IPS-18a (cell line): ENCODE data around the gene MITD1.
"Not testable (repeated sequence)": the region's sequence is repeated elsewhere in the genome, so short reads cannot be mapped to it uniquely, and the experiment has no call there.

Source experiments
- H3K27ac ChIP-seq: one replicate; pipeline ENCODE4 v1.5.1; 2013; ENCODE audit warnings: low read length
- H3K27me3 ChIP-seq: one replicate; pipeline ENCODE4 v1.6.1; 2013; ENCODE audit warnings: mild to moderate bottlenecking, low read length; ENCODE audit not compliant: control insufficient read depth, insufficient read depth
- H3K36me3 ChIP-seq: one replicate; pipeline ENCODE4 v1.6.1; 2013; ENCODE audit warnings: low read depth, low read length; ENCODE audit not compliant: control insufficient read depth
- H3K4me1 ChIP-seq: one replicate; pipeline ENCODE4 v1.6.1; 2013; ENCODE audit warnings: low read depth, low read length; ENCODE audit not compliant: control insufficient read depth
- H3K4me3 ChIP-seq: one replicate; pipeline ENCODE4 v1.5.1; 2013; ENCODE audit warnings: low read length
- H3K9ac ChIP-seq: one replicate; pipeline ENCODE4 v1.6.1; 2013; ENCODE audit warnings: mild to moderate bottlenecking, low read length, moderate library complexity
- H3K9me3 ChIP-seq: one replicate; pipeline ENCODE4 v1.6.1; 2013; ENCODE audit warnings: low read depth, low read length; ENCODE audit not compliant: control insufficient read depth

MITD1 gene

DNA sequence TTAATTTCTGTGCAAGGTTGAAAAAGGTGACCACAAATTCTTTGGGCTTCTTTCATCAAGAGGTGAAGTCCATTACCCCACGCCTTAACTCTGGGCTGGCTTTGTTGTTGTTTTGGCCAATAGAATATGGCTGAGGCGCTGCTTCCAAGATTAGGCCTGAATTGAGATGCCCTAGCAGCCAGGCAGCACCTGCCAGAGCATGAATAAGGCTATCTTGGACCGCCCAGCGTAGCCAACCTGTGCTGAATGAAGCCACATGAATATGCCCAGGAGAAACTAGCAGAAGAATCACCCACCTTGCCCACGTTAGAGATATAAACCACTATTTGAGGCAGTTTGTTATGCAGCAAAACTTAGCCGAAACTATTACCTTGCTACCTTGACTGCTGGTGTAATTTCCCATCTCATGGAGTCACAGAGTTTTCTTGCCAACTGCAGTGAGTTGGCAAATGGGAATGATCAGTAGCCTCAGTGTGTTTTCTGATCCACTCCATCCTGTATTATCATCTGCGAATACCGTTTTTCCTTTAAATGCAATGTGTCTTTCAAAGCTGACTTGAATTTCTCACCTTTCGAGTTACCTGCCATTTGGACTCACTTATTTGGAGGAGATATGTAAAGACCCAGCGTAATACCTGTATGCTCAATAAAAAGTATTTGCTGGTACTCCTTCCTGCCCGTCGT lies 26.8 kb downstream of the MITD1 start:
- Histone ChIP-seq H3K27ac (peak overlapping the region; percentile 37), H3K27me3 (no peaks in the 10 kb centered on the region), H3K4me1 (peaks cover 9% of the 10 kb centered on the region), H3K36me3 (no peaks in the 10 kb centered on the region), H3K4me3 (peak overlapping the region; percentile 83), H3K9me3 (no peaks in the 10 kb centered on the region), H3K9ac (peak overlapping the region; percentile 78)

DNA sequence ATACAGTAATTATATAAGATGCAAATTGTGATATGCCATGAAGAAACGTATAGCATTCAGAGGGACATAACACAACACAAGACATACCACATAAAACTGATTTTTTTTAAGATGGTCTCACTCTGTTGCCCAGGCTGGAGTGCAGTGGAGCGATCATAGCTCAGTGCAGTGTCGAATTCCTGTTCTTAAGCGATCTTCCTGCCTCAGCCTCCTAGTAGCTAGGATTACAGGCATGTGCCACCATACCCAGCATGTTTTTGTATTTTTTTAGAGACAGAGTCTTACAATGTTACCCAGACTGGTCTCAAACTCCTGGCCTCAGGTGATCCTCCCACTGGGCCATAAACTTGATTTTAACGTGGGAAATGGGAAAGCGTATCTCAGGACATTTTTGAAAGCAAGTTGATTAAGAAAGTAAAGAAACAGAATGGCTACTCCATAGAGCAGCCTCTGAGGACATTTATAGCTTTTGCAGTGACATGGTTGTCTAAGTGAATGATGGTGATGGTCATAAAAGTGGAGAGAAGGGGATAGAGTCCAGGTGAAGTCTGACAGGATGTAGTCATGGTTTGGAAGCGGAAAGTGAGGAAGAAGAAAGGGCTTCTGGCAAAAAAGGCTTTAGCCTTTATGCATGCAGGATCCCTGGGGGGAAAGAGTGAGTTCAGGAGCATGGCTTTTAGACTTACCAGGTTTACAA lies 28.5 kb downstream of the MITD1 start:
- H3K9ac ChIP-seq, result no peak overlapping the region
- H3K36me3 ChIP-seq, result no peaks in the 10 kb centered on the region
- peaks cover 9% of the 10 kb centered on the region for H3K4me1 ChIP-seq

DNA sequence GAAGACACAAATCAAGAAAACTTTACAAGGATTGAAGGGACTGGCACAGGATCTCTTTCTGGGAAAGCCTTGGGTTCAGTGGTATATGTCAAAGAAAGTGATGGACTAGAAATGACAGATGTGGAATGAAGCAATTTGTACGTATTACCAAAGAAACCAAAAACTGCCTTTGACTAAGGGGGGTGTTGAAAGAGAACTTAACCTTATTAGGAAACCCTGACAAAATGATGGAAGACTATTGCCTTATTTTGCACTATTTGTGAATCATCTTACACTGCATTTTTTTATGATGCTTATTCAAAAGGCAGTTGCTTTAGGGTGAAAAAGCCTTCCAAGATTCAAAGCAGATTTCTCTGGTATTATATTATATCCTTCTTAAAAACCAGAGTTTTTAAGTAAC lies 30.2 kb downstream of the MITD1 start:
- H3K4me3 ChIP-seq, result no peak overlapping the region
- H3K27me3 ChIP-seq, result no peaks in the 10 kb centered on the region
- H3K36me3 ChIP-seq, result no peaks in the 10 kb centered on the region
- H3K4me1 ChIP-seq, result peaks cover 6% of the 10 kb centered on the region
- H3K27ac ChIP-seq, result no peak overlapping the region
- no peaks in the 10 kb centered on the region for H3K9me3 ChIP-seq
- no peak overlapping the region for H3K9ac ChIP-seq

More for the DNA sequence above, 28.5 kb downstream of the MITD1 start:
- no peak overlapping the region for H3K4me3 ChIP-seq
- no peaks in the 10 kb centered on the region for H3K27me3 ChIP-seq
- no peak overlapping the region for H3K27ac ChIP-seq
- H3K9me3 ChIP-seq, result no peaks in the 10 kb centered on the region

DNA sequence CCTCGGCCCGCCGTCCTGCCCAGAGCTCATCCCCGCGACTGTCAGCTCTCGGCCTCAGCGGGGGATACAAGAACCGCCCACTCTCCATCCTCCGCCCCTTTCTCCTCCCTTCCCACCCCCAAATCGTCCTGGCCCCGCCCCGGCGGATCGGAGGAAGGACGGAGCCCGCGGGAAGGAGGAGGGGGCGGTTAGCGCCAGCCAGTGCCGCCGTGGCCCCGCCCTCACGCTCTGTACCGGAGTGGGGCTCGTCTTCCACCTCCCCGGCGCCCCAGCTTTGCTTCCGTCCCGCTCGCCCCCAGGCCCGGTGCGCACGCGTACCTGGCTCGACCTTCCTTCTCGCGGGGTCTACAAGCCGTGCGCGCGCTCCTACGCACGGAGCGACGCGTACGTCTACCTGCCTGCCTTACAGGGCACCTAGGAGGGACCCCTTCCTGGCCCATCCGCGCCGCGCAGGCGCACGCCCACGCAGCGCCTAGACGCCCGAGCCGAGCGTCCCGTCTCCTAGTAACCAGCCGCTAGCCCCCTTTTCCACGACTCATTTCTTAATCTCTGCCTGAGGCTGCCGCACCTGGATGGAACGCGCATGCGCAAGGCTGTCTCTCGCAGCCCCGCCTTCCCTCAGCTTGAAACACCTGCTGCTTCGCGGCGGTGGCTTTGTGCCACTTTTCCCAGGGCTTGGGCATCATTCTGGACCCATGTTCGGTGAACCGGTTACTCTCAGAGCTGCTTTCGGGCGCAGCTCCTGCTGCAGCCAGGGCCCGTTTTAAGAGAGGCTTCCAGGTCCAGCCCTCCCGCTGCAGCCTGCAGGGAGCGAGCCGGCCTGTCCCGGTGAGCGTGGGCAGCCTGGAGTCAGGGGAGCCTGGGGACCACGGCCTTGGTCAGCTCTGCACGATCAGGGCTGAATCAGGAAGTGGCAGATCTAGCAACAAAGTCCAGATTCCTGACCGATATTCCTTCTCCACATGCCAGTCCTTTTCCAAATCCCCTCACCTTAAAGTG lies 39.4 kb downstream of the MITD1 start, which contains the start of gene C2orf15:
TSS of gene C2orf15 (plus strand) at position 598 of the 999 bp plus-strand sequence. CDS start 8,852 bp downstream, outside the sequence.
- H3K27ac ChIP-seq, result no peak within 1 kb of the TSS

DNA sequence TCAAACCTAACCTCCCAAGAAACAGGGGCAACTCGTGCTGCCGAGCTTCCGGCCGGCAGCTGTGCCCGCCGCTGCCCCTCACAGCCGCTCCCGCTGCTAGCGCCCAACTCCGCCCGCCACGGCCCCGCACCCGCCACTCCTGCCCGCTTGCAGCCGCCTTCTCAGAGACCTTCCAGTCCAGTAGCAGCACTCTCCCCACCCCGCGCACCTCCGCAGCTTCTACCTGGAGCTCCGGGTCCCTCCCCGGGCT lies 40.1 kb downstream of the MITD1 start:
- peaks cover 3% of the 10 kb centered on the region for H3K9me3 ChIP-seq
- peak overlapping the region; percentile 57 for H3K9ac ChIP-seq
- H3K27me3 ChIP-seq, result peaks cover 15% of the 10 kb centered on the region
- H3K4me3 ChIP-seq, result peak overlapping the region; percentile 93
- no peaks in the 10 kb centered on the region for H3K36me3 ChIP-seq
- peaks cover 15% of the 10 kb centered on the region for H3K4me1 ChIP-seq
- no peak overlapping the region for H3K27ac ChIP-seq

More for the DNA sequence above, 39.4 kb downstream of the MITD1 start, which contains the start of gene C2orf15:
- Histone ChIP-seq H3K9ac (peak within 1 kb of the TSS; percentile 57), H3K4me1 (peaks cover 15% of the 10 kb centered on the region), H3K9me3 (no peaks in the 10 kb centered on the region), H3K4me3 (peak within 1 kb of the TSS; percentile 93), H3K36me3 (no peaks in the 10 kb centered on the region), H3K27me3 (peaks cover 15% of the 10 kb centered on the region)

DNA sequence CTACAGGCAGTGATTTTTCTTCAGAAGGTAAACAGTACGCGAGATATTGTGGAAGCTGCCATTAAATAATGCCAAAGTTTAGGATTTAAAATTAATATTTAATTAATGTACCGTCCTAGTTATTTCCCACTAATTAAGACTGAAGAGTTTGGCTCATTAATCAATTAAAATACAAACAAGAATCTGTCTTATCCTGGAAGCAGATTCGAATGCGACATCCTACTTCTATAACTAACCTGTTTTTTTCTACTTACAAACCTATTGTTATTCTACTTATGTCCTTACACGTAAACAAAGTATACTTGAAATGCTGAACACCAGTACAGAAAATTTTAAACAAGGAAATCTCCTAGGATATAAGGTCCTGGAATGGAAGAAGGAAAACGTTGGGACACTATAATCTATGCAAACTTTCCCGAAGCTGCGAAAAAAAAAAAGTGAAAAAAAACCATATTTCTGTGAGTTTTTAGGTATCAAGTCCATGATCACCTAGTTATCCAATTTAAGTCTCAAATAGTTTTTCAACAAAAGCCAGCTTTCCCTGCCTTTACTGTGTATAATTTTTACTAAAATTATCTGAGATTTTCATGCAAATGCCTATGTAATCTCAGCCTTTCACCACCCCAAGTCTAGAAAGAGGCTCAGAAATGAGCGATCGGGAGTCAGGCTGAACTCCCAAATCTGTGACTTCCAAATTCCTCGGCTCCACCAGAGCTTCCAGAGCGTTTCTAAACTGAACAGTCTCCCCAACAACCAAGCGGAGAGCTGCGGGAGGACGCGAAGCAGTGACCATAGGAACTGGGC lies 40.6 kb downstream of the MITD1 start:
- Histone ChIP-seq H3K27ac (no peak overlapping the region), H3K4me3 (peak overlapping the region; percentile 93), H3K36me3 (no peaks in the 10 kb centered on the region), H3K27me3 (peaks cover 15% of the 10 kb centered on the region), H3K4me1 (peaks cover 15% of the 10 kb centered on the region), H3K9me3 (peaks cover 3% of the 10 kb centered on the region), H3K9ac (peak overlapping the region; percentile 57)

DNA sequence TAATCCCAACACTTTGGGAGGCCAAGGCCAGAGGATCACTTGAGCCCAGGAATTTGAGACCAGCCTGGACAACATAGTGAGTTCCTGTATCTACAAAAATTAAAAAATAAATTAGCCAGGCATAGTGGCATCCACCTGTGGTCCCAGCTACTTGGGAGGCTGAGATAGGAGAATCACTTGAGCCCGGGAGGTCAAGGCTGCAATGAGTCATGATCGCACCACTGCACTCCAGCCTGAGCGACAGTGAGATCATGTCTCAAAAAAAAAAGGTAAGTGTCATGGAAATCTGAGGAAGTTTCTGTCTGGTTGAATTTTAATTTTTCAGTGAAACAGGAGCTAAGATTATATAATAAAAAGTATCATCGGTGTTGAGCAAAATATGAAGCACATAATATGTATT lies 41.9 kb downstream of the MITD1 start:
- H3K9ac ChIP-seq, result no peak overlapping the region
- H3K4me1 ChIP-seq, result peaks cover 15% of the 10 kb centered on the region
- H3K36me3 ChIP-seq, result no peaks in the 10 kb centered on the region
- no peak overlapping the region for H3K27ac ChIP-seq
- no peak overlapping the region for H3K4me3 ChIP-seq
- peaks cover 15% of the 10 kb centered on the region for H3K27me3 ChIP-seq
- peaks cover 3% of the 10 kb centered on the region for H3K9me3 ChIP-seq

DNA sequence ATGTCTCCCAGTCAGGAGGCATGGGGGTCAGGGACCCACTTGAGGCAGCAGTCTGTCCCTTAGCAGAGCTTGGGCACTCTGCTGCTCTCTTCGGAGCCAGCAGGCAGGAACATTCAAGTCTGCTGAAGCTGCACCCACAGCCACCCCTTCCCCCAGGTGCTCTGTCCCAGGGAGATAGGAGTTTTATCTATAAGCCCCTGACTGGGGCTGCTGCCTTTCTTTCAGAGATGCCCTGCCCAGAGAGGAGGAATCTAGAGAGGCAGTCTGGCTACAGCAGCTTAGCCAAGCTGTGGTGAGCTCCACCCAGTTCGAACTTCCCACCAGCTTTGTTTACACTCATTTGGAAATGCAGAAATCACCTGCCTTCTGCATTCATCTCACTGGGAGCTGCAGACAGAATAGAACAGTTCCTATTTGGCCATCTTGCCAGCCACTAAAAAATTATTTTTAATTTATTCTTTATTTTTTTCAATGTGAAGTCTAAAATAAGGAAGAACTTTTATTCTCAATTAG lies 45.8 kb downstream of the MITD1 start:
- H3K36me3 ChIP-seq, H3K4me3 ChIP-seq, H3K4me1 ChIP-seq, H3K27ac ChIP-seq, H3K9ac ChIP-seq: not testable (repeated sequence)
- Histone ChIP-seq H3K27me3 (peaks cover 11% of the 10 kb centered on the region), H3K9me3 (peaks cover 15% of the 10 kb centered on the region)

DNA sequence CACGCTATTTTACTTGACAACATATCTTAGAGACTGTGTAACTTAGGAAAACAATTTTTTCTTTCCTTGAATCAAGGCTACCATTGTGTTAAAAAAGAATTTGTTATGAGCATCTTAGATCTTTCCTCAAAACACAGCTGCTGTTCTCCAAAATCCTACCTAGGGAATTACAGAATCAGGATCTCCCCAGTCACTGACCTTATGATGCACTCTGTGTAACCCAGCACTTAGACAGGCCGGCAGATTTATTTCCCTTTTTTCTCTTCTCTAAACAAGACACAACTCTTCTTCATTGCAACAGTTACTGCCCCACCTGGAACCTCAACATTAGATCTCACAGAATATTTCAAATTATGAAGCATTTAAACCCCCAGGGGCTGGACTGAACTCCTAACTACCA lies 52.9 kb downstream of the MITD1 start:
- Histone ChIP-seq H3K27ac (no peak overlapping the region), H3K9ac (no peak overlapping the region), H3K4me3 (no peak overlapping the region), H3K27me3 (no peaks in the 10 kb centered on the region), H3K36me3 (no peaks in the 10 kb centered on the region), H3K4me1 (no peaks in the 10 kb centered on the region), H3K9me3 (peaks cover 10% of the 10 kb centered on the region)
